HG03045 (cell line): ENCODE data around the gene JAM3.

Source experiments
- ATAC-seq: cut with Tn5 transposase; IDR thresholded peaks from one replicate; pipeline ENCODE4 v1.9.1; 2021; ENCODE audit warnings: mild to moderate bottlenecking, moderate library complexity; ENCODE audit not compliant: unreplicated experiment

Gene JAM3

DNA sequence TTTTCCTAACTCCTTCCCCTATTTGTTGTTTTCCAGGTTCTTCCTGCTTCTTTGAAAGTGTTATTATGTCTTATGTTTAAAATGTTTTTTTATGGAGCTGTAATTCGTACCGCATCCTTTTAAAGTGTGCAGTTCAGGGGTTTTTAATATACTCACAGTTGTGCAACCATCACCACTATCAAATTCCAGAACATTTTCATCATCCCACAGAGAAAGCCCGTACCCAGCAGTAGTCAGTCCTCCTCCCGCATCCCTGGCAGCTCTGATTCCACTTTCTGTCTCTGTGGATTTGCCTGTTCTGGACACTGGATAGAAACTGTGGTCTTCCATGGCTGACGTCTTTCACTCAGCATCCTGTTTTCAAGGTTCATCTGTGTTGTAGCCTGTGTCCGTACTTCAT, 73.7 kb downstream of the JAM3 start:
- ATAC-seq = no peak

DNA sequence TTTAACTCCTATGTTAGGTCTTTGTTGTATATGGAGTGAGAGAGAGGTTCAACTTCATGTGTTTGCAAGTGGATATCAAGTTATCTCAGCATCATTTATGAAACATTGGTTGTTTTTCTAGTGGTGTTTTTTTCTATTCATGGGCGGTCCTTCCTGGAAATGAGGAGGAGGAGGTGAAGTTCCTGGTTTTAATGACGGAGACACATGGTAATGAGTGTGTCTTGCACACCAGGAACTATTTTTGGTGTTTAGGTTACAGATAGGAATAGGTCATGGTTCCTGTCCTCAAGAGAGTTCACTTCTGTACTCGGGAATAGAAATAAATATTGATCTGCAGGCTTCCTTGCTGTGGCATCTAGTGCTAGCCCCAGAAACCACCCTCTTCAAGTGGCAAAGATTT, 74.9 kb downstream of the JAM3 start:
- ATAC-seq = no peak

DNA sequence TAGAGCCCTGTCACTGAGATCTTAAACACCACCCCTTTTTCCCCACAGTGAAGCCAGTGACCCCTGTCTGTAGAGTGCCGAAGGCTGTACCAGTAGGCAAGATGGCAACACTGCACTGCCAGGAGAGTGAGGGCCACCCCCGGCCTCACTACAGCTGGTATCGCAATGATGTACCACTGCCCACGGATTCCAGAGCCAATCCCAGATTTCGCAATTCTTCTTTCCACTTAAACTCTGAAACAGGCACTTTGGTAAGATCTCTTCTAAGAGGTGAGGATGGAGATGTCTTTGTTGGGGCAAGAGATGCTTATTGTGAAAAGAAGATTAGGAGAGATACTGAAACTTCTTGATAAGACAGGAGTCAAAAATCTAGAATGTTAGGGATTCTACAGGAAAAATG, 75.9 kb downstream of the JAM3 start:
- no peak for ATAC-seq

DNA sequence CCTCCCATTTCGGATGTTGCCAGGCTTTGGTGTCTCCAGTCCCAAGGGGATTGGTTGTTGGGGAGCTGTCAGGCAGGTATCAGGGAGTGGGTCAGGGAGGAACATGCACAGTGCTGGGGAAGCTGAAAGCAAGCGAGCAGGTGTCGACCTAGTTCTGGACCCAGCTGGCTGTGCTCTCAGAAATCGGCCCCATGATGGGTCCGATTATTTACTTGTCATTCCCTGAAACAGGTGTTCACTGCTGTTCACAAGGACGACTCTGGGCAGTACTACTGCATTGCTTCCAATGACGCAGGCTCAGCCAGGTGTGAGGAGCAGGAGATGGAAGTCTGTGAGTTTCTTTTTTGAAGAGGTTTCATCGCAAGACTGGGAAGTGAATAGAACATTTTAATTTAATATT, 76.8 kb downstream of the JAM3 start:
- ATAC-seq = no peak

DNA sequence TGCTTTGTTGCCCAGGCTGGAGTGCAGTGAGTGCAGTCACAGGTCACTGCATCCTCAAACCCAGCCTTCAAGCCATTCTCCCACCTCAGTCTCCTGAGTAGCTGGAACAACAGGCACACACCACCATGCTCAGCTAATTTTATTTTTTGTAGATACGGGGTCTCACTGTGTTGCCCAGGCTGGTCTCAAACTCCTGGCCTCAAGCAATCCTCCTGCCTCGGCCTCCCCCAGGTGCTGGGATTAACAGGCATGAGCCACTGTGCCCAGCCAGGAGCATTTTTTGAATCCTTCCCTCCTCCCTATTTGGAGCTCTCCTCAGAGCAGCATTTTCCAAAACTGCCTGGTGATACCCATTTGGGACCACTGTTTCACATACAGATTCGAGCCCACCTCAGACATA, 77.7 kb downstream of the JAM3 start:
- no peak for ATAC-seq

DNA sequence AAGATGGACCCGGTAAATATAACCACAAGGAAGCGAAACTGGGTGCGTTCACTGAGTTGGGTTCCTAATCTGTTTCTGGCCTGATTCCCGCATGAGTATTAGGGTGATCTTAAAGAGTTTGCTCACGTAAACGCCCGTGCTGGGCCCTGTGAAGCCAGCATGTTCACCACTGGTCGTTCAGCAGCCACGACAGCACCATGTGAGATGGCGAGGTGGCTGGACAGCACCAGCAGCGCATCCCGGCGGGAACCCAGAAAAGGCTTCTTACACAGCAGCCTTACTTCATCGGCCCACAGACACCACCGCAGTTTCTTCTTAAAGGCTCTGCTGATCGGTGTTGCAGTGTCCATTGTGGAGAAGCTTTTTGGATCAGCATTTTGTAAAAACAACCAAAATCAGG, 80.5 kb downstream of the JAM3 start:
- ATAC-seq = no peak

DNA sequence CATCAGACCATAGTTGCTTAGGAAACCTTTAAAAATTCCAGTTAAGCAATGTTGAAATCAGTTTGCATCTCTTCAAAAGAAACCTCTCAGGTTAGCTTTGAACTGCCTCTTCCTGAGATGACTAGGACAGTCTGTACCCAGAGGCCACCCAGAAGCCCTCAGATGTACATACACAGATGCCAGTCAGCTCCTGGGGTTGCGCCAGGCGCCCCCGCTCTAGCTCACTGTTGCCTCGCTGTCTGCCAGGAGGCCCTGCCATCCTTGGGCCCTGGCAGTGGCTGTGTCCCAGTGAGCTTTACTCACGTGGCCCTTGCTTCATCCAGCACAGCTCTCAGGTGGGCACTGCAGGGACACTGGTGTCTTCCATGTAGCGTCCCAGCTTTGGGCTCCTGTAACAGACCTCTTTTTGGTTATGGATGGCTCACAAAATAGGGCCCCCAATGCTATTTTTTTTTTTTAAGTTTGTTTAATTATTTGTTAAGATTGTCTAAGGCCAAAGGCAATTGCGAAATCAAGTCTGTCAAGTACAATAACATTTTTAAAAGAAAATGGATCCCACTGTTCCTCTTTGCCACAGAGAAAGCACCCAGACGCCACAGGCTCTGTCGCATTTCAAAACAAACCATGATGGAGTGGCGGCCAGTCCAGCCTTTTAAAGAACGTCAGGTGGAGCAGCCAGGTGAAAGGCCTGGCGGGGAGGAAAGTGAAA, 81.5 kb downstream of the JAM3 start:
- ATAC-seq = no peak

DNA sequence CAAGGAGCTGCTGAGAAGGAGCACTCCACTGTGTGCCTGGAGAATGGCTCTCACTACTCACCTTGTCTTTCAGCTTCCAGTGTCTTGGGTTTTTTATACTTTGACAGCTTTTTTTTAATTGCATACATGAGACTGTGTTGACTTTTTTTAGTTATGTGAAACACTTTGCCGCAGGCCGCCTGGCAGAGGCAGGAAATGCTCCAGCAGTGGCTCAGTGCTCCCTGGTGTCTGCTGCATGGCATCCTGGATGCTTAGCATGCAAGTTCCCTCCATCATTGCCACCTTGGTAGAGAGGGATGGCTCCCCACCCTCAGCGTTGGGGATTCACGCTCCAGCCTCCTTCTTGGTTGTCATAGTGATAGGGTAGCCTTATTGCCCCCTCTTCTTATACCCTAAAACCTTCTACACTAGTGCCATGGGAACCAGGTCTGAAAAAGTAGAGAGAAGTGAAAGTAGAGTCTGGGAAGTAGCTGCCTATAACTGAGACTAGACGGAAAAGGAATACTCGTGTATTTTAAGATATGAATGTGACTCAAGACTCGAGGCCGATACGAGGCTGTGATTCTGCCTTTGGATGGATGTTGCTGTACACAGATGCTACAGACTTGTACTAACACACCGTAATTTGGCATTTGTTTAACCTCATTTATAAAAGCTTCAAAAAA, 82.3 kb downstream of the JAM3 start:
- ATAC-seq = no peak

DNA sequence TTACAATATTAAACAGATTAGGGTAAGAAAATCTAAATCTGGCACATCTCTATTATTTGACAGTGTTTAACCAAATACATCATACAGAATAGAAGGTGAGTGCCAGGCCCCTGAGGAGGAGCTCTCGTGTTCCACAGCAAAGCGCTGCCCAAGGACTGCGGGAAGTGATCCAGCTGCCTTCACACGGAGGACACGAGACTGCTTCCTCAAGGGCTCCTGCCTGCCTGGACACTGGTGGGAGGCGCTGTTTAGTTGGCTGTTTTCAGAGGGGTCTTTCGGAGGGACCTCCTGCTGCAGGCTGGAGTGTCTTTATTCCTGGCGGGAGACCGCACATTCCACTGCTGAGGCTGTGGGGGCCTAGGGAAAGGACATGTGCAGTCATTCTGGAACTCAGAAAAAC, 83.8 kb downstream of the JAM3 start:
- ATAC-seq = no peak

DNA sequence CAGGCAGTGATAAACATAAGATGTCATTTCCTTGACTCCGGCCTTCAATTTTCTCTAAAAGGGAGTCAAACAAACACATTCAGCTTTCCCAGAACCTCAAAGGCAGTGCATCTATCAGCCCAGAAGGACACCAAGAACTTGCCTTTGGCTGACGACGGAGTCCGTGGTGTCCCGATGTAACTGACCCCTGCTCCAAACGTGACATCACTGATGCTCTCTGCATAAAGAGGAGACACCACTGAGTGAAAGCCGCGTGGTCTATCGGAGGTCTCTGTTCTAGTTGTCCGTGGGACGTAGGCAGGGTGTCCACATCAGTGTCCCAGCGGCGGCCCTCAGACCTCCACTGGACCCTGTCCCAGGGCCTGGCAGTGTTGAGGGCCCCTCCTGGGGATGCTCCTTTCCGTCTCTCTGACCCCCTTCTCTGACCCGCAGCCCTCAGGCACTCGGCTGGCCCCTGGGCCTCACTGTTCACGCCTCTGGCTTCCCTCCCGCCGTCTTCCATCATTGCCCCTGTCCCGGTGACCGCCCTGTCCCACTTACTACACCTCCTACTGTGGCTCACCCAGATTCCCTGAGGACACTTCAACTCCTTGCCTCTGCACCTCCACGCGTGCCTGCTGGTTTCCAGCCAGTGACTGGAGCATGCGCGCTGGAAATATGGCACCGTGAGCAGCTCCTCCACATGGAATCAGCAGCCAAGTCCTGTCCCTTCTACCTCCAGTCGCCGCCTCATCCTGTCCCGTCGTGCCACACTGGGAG, 84.5 kb downstream of the JAM3 start:
- ATAC-seq = no peak

DNA sequence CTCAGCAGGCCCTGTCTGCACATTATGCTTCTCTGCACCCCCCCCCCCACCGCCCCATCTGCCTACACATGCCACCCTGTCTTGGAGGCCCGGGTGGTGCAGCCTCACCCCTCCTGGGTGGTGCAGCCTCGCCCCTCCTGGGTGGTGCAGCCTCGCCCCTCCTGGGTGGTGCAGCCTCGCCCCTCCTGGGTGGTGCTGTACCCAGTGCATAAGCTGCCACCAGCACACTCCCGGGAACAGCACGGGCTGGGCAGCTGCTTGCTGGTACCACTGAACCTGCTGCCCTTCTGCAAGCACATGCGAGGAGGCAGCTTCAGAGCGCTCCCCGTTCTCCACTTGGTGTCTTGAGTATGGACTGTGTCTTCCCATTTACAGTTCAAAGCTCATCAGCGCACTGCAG, 85.6 kb downstream of the JAM3 start:
- ATAC-seq = no peak

DNA sequence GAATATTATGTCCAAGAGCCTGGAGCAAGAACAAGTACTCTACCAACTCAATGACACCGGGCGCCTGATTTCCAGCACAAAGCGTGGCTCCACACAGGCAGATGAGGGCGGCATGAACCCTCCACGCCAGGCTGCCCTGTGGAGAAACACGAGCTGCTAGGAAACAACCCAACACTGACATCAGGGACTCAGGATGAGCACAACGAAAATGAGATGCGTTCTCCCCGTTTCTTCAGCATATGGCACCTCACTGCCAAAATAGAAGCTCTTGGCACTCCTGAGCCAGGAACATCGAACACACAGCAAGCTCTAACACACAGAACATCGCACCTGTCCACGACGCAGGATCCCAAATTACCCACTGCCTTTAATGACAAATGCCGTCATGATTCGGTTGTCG, 86.6 kb downstream of the JAM3 start:
- ATAC-seq = no peak

DNA sequence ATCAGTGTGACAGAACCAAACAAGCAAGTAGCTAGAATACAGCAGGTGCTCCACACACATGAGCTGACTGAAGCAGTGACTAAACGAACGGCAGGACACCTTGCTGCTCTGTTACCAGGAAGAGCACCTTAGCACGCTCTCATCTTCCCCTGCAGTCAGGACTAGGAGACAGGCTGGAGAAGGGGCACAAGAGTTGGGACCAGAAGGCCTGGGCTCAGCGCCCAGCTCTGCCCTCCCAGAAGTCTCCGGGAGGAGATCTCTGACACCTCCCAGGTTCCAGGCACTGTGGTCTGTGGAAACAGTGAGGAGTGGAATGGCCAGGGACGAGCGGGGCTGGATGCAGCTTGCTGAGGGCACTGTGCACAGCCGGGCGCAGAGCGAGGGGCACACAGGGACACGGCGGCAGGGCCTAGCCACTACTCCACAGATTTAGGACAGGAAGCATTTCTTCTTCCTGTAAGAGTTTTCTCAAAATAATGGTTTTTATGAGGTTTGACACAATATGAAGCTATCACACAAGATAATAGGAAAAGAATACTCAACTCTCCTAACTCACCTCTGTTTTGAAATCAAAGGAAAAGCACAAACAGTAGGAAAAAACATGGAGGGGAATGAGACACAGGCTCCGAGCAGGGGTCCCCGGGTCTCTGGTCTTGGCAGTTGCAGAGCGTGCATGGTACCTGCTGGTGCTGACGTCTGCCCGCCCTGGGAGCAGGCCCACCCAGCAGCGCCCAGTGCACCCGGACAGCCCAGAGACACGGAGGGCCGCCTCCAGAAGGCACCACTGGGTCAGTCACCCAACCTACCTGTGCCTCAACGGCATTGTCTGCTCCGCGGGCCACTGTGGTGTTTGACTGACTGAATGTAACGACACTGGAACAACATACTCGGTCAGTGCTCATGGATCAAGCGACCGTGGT, 87.3 kb downstream of the JAM3 start:
- no peak for ATAC-seq

DNA sequence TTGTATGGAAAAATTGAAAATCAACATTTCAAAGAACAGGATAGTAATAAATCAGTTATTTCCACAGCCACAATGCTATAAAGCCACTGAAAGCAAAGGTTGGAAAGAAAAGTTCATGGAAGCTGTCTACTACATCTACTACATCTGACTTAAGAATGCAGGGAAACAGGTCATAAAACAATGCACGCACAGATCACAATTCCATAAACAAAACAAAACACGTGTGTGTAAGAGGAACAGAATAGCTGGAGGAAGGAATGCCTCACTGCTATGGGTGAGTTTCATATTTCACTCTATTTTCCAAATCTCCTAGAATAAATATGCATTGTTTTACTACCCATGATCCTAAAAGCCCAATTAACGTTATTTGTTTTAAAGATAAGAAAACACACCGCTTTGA, 88.6 kb downstream of the JAM3 start:
- no peak for ATAC-seq

DNA sequence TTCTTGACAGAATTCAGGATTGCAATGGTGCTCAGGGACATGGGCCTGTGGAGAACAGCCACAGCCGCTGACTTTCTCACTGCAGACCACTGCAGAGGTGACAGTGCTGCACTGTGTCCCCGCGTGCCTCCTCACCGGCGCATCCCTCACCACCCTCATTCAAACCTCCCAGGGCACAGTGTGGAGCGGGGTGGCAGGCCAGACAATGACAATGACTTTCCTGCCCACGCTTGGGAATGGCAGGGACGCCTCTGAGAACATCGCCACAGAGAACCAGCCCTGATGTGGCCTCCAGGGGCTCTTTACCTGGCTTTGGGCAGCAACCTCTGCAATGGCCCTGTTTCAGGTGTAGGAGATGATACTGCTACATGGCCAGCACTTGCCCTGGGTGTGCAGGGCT, 89.2 kb downstream of the JAM3 start:
- ATAC-seq = no peak

DNA sequence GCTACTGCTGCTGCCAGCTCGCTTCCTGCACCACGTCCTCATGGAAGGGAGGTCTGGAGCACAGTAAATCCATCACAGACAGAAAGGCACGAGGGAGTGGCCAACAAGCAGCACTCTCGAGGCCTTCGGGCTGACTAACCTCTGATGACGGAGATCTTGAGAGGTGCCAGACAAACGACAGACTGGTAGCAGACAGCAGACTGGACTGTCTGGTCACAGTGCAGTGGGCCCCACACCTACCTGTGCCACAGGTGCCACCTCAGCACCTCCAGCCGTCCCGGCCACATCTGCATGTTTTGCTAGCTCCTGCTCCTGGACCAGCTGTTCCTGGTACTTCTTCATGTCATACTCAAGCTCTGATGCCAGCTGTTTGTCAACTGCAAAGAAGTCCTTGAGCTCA, 90.8 kb downstream of the JAM3 start:
- no peak for ATAC-seq

DNA sequence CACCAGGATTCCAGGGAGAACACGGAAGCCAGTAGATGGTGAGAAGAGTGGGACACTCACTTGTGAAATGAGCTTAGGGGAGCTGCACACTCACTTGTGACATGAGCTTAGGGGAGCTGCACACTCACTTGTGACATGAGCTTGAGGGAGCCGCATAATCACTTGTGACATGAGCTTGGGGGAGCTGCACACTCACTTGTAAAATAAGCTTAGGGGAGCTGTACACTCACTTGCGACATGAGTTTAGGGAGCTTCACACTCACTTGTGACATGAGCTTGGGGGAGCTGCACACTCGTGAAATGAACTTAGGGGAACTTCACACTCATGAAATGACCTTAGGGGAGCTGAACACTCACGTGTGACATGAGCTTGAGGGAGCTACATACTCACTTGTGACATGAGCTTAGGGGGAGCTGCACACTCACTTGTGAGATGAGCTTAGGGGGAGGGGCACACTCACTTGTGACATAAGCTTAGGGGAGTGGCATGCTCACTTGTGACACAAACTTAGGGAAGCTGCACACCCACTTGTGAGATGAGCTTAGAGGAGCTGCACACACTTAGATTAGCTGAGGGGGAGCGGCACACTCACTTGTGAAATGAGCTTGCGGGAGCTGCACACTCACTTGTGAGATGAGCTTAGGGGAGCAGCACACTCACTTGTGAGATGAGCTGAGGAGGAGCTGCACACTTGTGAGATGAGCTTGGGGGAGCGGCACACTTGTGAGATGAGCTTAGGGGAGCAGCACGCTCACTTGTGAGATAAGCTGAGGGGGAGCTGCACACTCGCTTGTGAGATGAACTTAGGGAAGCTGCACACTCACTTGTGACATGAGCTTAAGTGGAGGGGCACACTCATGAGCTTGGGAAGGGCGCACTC, 95.9 kb downstream of the JAM3 start:
- no peak for ATAC-seq

DNA sequence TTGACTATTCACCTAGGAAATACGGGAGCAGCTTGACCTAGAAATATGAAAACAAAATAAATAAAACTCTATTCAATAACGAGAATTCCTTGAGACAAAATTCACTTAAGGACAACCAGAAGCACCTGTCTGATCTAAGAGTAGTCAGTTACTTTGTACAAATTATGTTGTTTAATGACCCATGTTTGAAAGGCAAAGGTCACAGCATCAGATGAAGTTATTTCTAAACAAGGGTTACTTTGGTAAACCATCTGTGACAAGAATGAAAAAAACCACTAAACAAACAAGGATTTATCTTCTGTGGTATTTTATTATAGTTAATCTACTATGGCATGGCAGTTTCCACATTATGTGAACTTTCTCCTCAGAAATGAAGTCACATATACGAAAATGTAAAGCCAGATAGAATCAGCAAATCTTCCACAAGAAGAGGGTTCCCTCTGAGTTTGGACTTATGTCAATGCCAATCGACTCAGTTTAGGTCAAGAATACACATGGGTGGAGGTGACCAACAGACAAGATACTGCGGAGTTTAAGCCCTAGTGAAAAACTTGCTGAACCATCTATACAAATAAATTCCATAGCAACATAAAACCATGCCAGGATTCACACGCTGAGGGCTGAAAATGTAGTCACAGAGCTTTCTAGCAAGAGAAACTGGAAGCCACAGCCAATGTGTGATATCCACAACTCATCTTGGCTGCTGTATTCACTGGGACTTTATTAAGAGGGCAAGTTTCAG, 101.5 kb downstream of the JAM3 start:
- ATAC-seq = no peak

DNA sequence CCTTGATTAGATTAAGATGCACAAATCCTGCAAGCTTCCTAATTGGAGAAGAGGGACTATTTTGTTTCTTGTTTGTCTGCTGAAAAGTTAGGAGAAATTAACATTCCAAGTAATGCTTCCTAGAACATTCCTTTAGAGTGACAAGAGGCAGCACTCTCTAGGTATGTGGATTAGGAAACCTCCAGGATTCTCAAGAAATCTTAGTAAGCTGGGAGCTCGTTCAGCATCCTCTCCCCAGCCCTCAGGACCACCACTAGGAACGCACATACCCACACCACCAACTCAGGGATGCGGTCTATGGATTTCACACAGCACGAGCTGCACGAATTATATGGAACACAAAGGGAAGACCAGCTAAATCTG, 102.0 kb downstream of the JAM3 start:
- no peak for ATAC-seq

DNA sequence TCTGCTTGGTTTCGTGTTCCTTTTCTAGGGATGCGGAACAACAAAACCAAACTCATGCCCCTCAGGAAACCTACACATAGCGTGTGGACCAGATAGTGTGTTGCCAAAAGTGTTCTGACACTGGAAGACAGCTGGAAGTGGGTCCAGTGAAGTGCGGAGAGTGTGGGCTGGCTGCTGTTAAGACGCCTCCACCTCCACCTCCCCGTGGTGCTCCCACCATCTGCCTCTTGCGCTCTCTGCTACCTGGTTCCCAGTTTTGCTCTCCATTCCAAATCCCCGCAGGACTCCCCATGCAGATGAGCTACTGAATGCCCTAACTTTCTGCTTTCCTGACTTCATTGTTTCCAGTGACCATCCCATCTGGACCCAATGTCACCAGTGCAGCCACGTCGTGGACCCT, 103.1 kb downstream of the JAM3 start:
- ATAC-seq = no peak
